KOPT-K1 (cell line): Measurements from ENCODE around the gene LY9.
A peak's percentile ranks its signal among the peaks of the same experiment; 100 is the strongest.
"Not testable (repeated sequence)": the region's sequence is repeated elsewhere in the genome, so short reads cannot be mapped to it uniquely, and the experiment has no call there.

ENCODE experiments used
- H3K27ac ChIP-seq: fragments of 200-600 bp; sonication (generic); 2 replicates; pipeline ENCODE4 v1.5.1; 2016; ENCODE audit warnings: antibody characterized with exemption, mild to moderate bottlenecking, low read depth, low read length; ENCODE audit not compliant: poor library complexity, severe bottlenecking
- H3K36me3 ChIP-seq: fragments of 200-600 bp; sonication (generic); 2 replicates; pipeline ENCODE4 v1.5.1; 2017; ENCODE audit warnings: antibody characterized with exemption, mild to moderate bottlenecking, low read length, moderate library complexity; ENCODE audit not compliant: insufficient read depth
- H3K9me3 ChIP-seq: fragments of 200-600 bp; sonication (generic); 2 replicates; pipeline ENCODE4 v1.5.1; 2017; ENCODE audit warnings: antibody characterized with exemption, low read length, mild to moderate bottlenecking; ENCODE audit not compliant: insufficient read depth, poor library complexity, severe bottlenecking

The LY9 gene

DNA sequence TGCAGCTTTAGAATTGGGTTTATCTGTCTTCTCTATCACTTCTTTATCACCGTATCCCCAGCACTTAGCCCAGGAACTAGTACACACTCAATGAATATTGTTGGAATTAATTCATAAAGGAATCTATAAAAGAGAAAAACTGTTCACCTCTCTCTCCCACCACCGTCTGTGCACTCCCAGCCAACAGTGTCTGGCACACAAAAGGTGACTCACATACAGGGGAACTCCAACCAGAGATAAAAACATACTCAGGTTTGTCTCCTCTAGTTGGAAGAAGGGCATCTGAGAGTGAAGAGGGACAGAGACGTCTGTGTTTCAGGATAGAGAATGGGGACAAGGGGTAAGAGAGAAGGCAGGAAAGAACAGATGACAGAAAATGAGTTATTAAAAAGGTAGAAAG is 79.0 kb downstream of the LY9 start:
- Histone ChIP-seq H3K36me3 (no peaks in the 10 kb centered on the region), H3K27ac (no peak overlapping the region), H3K9me3 (no peaks in the 10 kb centered on the region)

DNA sequence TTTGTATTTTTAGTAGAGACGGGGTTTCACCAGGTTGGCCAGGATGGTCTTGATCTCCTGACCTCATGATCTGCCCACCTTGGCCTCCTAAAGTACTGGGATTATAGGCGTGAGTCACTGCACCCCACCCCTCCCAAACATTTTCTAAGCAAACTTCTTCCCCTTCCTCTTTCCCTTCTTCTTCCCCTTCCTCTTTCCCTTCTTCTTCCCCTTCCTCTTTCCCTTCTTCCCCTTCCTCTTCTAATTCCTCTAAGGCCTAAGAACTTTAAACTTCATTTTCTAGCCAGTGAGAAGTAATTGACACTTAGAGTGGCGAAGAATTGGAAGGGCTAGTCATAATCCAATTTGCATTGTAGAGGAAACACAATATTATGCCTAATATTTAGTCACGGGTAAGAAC is 79.6 kb downstream of the LY9 start:
- H3K27ac ChIP-seq, H3K9me3 ChIP-seq, H3K36me3 ChIP-seq: not testable (repeated sequence)

DNA sequence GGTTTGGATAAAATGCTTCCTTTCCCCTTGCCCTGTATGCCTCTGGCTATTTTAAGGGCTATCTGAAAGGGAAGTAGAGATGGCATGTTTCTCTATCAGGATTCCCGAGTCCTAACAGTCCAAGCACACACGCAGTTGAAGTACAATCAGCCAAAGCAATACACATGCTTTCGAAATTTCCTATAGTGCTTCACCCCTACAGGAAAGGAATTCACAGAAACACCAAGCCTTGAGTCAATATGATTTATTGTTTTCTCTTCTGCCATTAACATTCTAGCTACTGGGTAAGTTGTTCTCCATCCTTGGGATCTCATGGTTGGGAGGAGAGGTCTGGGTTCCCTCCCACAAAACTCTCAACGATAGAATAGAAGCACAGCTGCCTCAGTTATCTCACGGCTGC is 80.3 kb downstream of the LY9 start:
- Histone ChIP-seq H3K36me3 (no peaks in the 10 kb centered on the region), H3K27ac (no peak overlapping the region), H3K9me3 (no peaks in the 10 kb centered on the region)

DNA sequence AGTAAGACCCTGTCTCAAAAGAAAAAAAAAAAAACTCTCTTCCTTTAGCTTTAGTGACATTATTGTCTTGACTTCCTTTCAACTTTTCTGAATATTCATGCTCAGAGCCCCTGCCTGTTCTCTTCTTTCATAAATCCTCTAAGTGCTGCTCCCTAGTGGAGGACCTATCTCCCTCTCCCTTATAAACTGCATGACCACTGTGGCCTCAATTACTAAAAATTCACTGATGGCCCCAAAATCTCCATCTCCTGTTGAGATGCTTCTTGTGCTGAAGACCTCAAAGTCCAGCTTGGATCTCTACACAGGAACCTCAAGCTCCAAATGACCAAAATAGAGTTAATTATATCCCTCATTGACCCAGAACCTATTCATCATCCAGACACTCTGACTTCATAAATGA is 81.2 kb downstream of the LY9 start:
- no peaks in the 10 kb centered on the region for H3K36me3 ChIP-seq
- H3K27ac ChIP-seq: peak overlapping the region; percentile 15
- no peaks in the 10 kb centered on the region for H3K9me3 ChIP-seq
